Endothelial cell of umbilical vein (primary cell): ENCODE data around the gene MPEG1. TPM values are rescaled to one million over a fixed set of nuclear protein-coding genes. Genes with fewer than 3 reads are reported as not detected.

Experiments
- BruUV-seq: library from RNA; stranded (reverse); fragments of 400-500 nt; replicated peaks from 2 replicates; lab custom pipeline; 2021; lab: Mats Ljungman, UMichigan
- CTCF ChIA-PET: fragments of 300-600, 350-600 bp; sonication (Branson Sonifier 250); formaldehyde crosslinking; loops from one replicate; lab custom pipeline; 2021; ENCODE audit warnings: antibody characterized with exemption, inconsistent platforms; lab: Charles Lee
- POLR2A ChIA-PET: fragments of 300-600, 350-600 bp; sonication (Branson Sonifier 250); formaldehyde crosslinking; loops from one replicate; lab custom pipeline; 2021; ENCODE audit warnings: antibody characterized with exemption, inconsistent platforms; lab: Charles Lee
- DNase-seq: peaks from one replicate; pipeline ENCODE4 v3.0.0-alpha.2; 2011; ENCODE audit warnings: low read depth, low spot score
- FAIRE-seq: peaks from 2 replicates; lab custom pipeline; 2011; peaks lifted over from hg19 to GRCh38; lab: Jason Lieb, UNC
- H2AFZ ChIP-seq: 2 replicates; pipeline ENCODE4 v1.6.0; 2012; ENCODE audit warnings: low read depth, low read length, control low read depth, inconsistent platforms
- H3K27ac ChIP-seq: 2 replicates; pipeline ENCODE4 v1.5.1; 2011; ENCODE audit warnings: low read depth, mild to moderate bottlenecking, control low read depth, low read length, moderate library complexity; ENCODE audit not compliant: insufficient read depth
- H3K27me3 ChIP-seq, 2 experiments: 2 replicates each; pipeline versions ENCODE4 v1.6.0 to v1.6.1; 2011; ENCODE audit warnings: low read length in 2 of 2, mixed read lengths in 1 of 2; ENCODE audit not compliant: control insufficient read depth in 2 of 2, insufficient read depth in 2 of 2
- H3K36me3 ChIP-seq, 2 experiments: 2 replicates in 1 of 2; 3 replicates in 1 of 2; pipeline ENCODE4 v1.5.1; 2011; ENCODE audit warnings: low read length in 2 of 2, mild to moderate bottlenecking in 1 of 2, moderate library complexity in 1 of 2; ENCODE audit not compliant: control insufficient read depth in 2 of 2, insufficient read depth in 2 of 2; ENCODE audit errors: extremely low read depth in 1 of 2
- H3K4me1 ChIP-seq: 3 replicates; pipeline ENCODE4 v1.5.1; 2011; ENCODE audit warnings: mild to moderate bottlenecking, low read length; ENCODE audit not compliant: control insufficient read depth, insufficient read depth; ENCODE audit errors: extremely low read depth
- H3K4me2 ChIP-seq: 2 replicates; pipeline ENCODE4 v1.6.1; 2011; ENCODE audit warnings: low read length, control low read depth, mixed read lengths; ENCODE audit not compliant: insufficient read depth
- H3K4me3 ChIP-seq, 3 experiments: fragments of 200-600 bp in 1 of 3; sonication (generic), shearing (Covaris generic) in 1 of 3; replicated peaks in 1 of 3; 2 replicates each; pipeline ENCODE4 v1.5.1; 2011 to 2016; ENCODE audit warnings: control low read depth in 3 of 3, low read length in 3 of 3, mild to moderate bottlenecking in 2 of 3, inconsistent platforms in 1 of 3, low read depth in 1 of 3, moderate library complexity in 1 of 3; ENCODE audit not compliant: insufficient read depth in 1 of 3
- H3K79me2 ChIP-seq: 2 replicates; pipeline ENCODE4 v1.6.0; 2012; ENCODE audit warnings: low read length, inconsistent platforms; ENCODE audit not compliant: control insufficient read depth, insufficient read depth
- H3K9ac ChIP-seq: replicated peaks from 2 replicates; pipeline ENCODE3; 2011; ENCODE audit warnings: low read length, control low read depth; ENCODE audit not compliant: insufficient read depth; ENCODE audit errors: extremely low read depth
- H3K9me1 ChIP-seq: replicated peaks from 3 replicates; pipeline ENCODE4 v1.6.0; 2011; ENCODE audit warnings: mild to moderate bottlenecking, low read length; ENCODE audit not compliant: control insufficient read depth, insufficient read depth; ENCODE audit errors: extremely low read depth
- H3K9me3 ChIP-seq: replicated peaks from 2 replicates; pipeline ENCODE4 v1.5.1; 2012; ENCODE audit warnings: low read length, inconsistent platforms; ENCODE audit not compliant: control insufficient read depth, insufficient read depth
- H4K20me1 ChIP-seq: replicated peaks from 2 replicates; pipeline ENCODE3; 2011; ENCODE audit warnings: mild to moderate bottlenecking, low read length; ENCODE audit not compliant: control insufficient read depth, insufficient read depth; ENCODE audit errors: extremely low read depth
- EZH2 ChIP-seq: IDR thresholded peaks from 2 replicates; pipeline ENCODE4 v1.6.1; 2012; ENCODE audit warnings: borderline replicate concordance, low read depth, mild to moderate bottlenecking, moderate library complexity, low read length, inconsistent platforms; ENCODE audit not compliant: severe bottlenecking
- FOS ChIP-seq: IDR thresholded peaks from 2 replicates; pipeline ENCODE4 v1.6.1; 2011; ENCODE audit warnings: mild to moderate bottlenecking, low read length, moderate library complexity, borderline replicate concordance; ENCODE audit not compliant: insufficient read depth
- GATA2 ChIP-seq: IDR thresholded peaks from 2 replicates; pipeline ENCODE4 v1.7.0; 2011; ENCODE audit warnings: low read depth, mild to moderate bottlenecking, moderate library complexity, mixed read lengths, low read length; ENCODE audit not compliant: insufficient read length, insufficient read depth
- JUN ChIP-seq: IDR thresholded peaks from 2 replicates; pipeline ENCODE4 v1.6.1; 2011; ENCODE audit warnings: borderline replicate concordance, low read depth; ENCODE audit not compliant: insufficient read length, insufficient read depth
- MYC ChIP-seq: IDR thresholded peaks from one replicate; pipeline ENCODE4 v1.6.1; 2011; ENCODE audit warnings: mild to moderate bottlenecking, low read depth, low read length
- POLR2A ChIP-seq: IDR thresholded peaks from 2 replicates; pipeline ENCODE4 v1.6.1; 2012; ENCODE audit warnings: low read depth, mild to moderate bottlenecking, control low read depth, low read length
- POLR2AphosphoS5 ChIP-seq: IDR thresholded peaks from 2 replicates; pipeline ENCODE4 v1.6.1; 2012; ENCODE audit warnings: low read depth, mild to moderate bottlenecking, control low read depth, low read length, moderate library complexity; ENCODE audit not compliant: insufficient read depth
- dilution Hi-C: fragments of 300-500 bp; cut with MboI; formaldehyde crosslinking; loops from one replicate; pipeline ENCODE4 v1.15.0; 2019; ENCODE audit warnings: low sequenced_read_pairs; ENCODE audit not compliant: extremely low pct_ligation_motif_present
- intact Hi-C: fragments of 100-400 bp; cut with micrococcal nuclease; formaldehyde crosslinking; loops from one replicate; pipeline ENCODE4 v1.10.0; 2022
- polyA plus RNA-seq, 4 experiments: library from polyadenylated mRNA; depleted of rRNA in 3 of 4; stranded (reverse) in 3 of 4; unstranded in 1 of 4; fragments of >200 nt; gene quantifications; 2 replicates each; pipeline versions ENCODE4 v1.2.1 to v1.2.3, GENCODE V29; 2011 to 2012; ENCODE audit warnings: missing spikeins in 1 of 4
- total RNA-seq: library from RNA; stranded (reverse); gene quantifications from 2 replicates; pipeline ENCODE4 v1.2.3, GENCODE V29; 2021
- TF ChIP-seq, protein P1 (sequence below): IDR thresholded peaks from 2 replicates; pipeline ENCODE4 v1.6.1; 2011; ENCODE audit not compliant: insufficient read depth, insufficient read length

The MPEG1 gene
- total and polyA plus RNA-seq, 2 donors (not counting 3 experiments of a cell fraction or from before 2014, with no cell fraction given): not detected

DNA sequence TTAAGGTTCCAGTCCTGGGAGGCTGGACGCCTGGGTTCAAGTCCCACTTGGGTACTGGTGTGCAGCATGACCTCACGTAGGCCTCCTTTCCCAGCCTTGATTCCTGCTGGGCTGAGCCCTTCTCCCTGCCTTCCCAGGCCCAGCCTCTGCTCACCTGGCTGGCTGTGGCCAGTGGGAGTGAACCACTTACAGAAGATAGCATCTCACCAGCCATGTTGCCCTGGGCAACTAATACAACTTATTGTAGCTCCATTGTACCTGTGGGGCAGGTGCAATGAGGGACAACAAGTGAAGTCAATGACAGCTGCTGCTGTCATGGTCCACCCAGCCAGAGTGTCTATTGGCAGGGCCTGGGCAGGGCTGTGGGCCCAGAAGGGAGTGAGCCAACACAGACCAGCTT lies 48.4 kb upstream of the MPEG1 start:
- H3K4me1 ChIP-seq: no peaks in the 10 kb centered on the region
- dilution Hi-C loops (no loop called here), intact Hi-C loops (no loop called here)
- DNase-seq (no peak), FAIRE-seq (no peak)
- H3K27me3 ChIP-seq: no peaks in the 10 kb centered on the region
- no peaks in the 10 kb centered on the region for H4K20me1 ChIP-seq
- no peaks in the 10 kb centered on the region for H3K36me3 ChIP-seq
- no peak overlapping the region for H3K27ac ChIP-seq
- ChIA-PET CTCF (no interaction called here), POLR2A (no interaction called here)
- H3K9ac ChIP-seq: no peak overlapping the region
- H3K4me2 ChIP-seq: no peak overlapping the region
- no peaks in the 10 kb centered on the region for H3K79me2 ChIP-seq
- TF ChIP-seq FOS: no peak
- H3K4me3 ChIP-seq: no peak overlapping the region
- no peak overlapping the region for H2AFZ ChIP-seq
- no peaks in the 10 kb centered on the region for H3K9me1 ChIP-seq
- BruUV-seq: no TSS peak
- H3K9me3 ChIP-seq: no peaks in the 10 kb centered on the region

DNA sequence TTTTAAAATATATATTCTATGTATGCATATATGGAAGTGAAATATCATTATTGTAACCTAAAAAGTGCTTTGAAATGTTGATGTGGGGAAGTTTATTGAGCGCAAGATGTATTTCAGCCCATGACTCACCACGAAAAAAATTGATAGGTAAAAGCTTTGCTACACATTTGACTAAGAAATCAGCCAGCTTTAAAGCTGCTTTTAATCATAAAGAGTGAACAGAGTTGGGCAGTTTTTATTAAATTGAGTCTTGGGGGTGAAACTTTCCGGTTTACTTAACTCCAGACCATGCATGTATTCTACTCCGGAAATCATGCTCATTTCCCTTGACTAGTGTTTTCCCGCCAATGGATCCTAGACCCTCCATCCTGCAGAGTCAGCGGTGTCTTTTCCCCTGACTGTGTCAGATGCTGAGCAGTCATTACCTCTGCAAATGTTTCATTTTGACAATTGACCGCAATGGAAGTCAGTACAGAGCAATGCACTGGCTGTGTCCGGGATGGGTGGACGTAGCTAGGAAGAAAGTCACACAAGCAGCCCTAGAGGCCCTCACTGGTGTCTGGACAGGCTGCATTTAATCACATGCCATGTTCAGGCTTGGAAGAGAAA lies 47.2 kb upstream of the MPEG1 start:
- CTCF ChIA-PET: no interaction called here
- BruUV-seq: no TSS peak
- no peaks in the 10 kb centered on the region for H4K20me1 ChIP-seq
- H3K9me3 ChIP-seq: no peaks in the 10 kb centered on the region
- dilution Hi-C loops: no loop called here
- POLR2A ChIA-PET: no interaction called here
- H3K4me1 ChIP-seq: no peaks in the 10 kb centered on the region
- no peaks in the 10 kb centered on the region for H3K79me2 ChIP-seq
- DNase-seq (no peak), FAIRE-seq (no peak)
- TF ChIP-seq EZH2 (no peak), GATA2 (no peak), JUN (no peak), MYC (no peak), POLR2A (no peak), FOS (no peak), POLR2AphosphoS5 (no peak)
- TF ChIP-seq, protein P1, sequence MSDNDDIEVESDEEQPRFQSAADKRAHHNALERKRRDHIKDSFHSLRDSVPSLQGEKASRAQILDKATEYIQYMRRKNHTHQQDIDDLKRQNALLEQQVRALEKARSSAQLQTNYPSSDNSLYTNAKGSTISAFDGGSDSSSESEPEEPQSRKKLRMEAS: no peak
- no peak overlapping the region for H3K4me3 ChIP-seq
- no peak overlapping the region for H2AFZ ChIP-seq
- no peaks in the 10 kb centered on the region for H3K9me1 ChIP-seq
- H3K36me3 ChIP-seq: no peaks in the 10 kb centered on the region
- H3K27me3 ChIP-seq: no peaks in the 10 kb centered on the region
- H3K27ac ChIP-seq: no peak overlapping the region
- no peak overlapping the region for H3K4me2 ChIP-seq
- no peak overlapping the region for H3K9ac ChIP-seq
- intact Hi-C loops: no loop called here
